ENCODE results near the gene STN1. TPM values are rescaled to one million over a fixed set of nuclear protein-coding genes. Genes with fewer than 3 reads are reported as not detected.

STN1 gene
- polyA plus RNA-seq, 1 of the 3 experiments (the other 2 are of a cell fraction) = 22.1 TPM

DNA sequence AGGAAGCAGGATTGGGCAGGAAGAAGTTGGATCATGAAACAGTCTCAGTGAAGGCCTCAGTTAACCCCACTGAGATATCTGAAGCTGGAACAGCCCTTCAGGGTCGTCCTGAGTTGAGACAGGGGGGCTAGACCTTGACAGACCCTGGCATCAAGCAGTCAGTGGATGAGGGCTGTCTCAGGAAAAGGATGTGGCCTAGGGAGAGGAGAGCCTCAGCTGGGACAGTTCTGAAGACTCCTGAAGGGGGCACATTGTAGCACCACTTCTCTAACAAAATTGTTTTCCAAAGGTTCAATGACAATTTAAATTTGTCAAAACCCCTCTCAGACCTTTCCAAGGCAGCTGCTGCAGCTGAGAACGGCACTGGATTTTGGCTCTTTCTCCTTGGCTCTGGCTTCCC is 33.2 kb upstream of the STN1 start:
- Histone ChIP-seq H4K20me1 (ENCODE audit: insufficient read depth) (no peaks in the 10 kb centered on the region), H3K4me2 (no peak overlapping the region), H2AFZ (ENCODE audit: low read depth) (no peak overlapping the region), H3K27ac (ENCODE audit: low read depth in 2 of 2, low read length in 1 of 2) (no peak overlapping the region), H3K4me3 (ENCODE audit: low read depth in 2 of 2, low read length in 1 of 2) (no peak overlapping the region), H3K4me1 (ENCODE audit: control insufficient read depth in 1 of 2, insufficient read depth in 2 of 2, low read depth in 1 of 2, low read length in 1 of 2) (no peaks in the 10 kb centered on the region), H3F3A (replicated peaks; ENCODE audit: insufficient read depth) (no peaks in the 10 kb centered on the region), H3K36me3 (replicated peaks in 1 of 2; ENCODE audit: control insufficient read depth in 1 of 2, insufficient read depth in 2 of 2, low read length in 1 of 2) (no peaks in the 10 kb centered on the region), H3K27me3 (ENCODE audit: insufficient read depth) (no peaks in the 10 kb centered on the region), H3K9ac (no peak overlapping the region), H3K9me2 (no peaks in the 10 kb centered on the region; the same call in 1 of the 2 replicates), H3K79me2 (ENCODE audit: insufficient read depth) (no peaks in the 10 kb centered on the region), H3K9me3 (0 out of 2 replicates have a peak, but pooled peaks cover 9% of the 10 kb centered on the region)
- POLR2A ChIA-PET = no interaction called here
- no peak for DNase-seq
- 33% methylated on average over 2 of the region's 2 CpGs for WGBS (ENCODE audit: low lambda C conversion rate)
- CTCF ChIA-PET = no interaction called here
- no peak for TF ChIP-seq RFX5 (IDR thresholded peaks at IDR 0.05; ENCODE audit: low read length)
- no peak for TF ChIP-seq TCF12 (IDR thresholded peaks at IDR 0.05)
- TF ChIP-seq YY1 (IDR thresholded peaks at IDR 0.05; ENCODE audit: low read depth) = no peak
- no peak for TF ChIP-seq ELF1 (IDR thresholded peaks at IDR 0.05)
- no peak for TF ChIP-seq JUND (IDR thresholded peaks at IDR 0.05)

DNA sequence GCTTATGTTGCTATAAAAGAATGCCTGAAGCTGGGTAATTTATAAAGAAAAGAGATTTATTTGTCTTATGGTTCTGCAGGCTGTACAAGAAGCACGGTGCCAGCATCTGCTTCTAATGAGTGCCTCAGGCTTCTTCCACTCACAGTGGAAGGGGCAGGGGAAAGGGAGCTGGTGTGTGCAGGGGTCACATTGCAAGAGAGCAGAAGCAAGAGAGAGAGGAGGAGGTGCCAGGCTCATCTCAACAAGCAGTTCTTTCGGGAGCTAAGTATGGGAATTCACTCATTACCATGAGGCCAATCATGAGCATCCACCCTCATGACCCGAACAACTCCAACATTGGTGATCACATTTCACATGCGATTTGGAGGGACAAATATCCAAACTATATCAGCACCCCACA is 31.7 kb upstream of the STN1 start:
- no peak overlapping the region for H3K4me3 ChIP-seq (ENCODE audit: low read depth in 2 of 2, low read length in 1 of 2)
- DNase-seq = no peak
- CTCF ChIA-PET = no interaction called here
- no peaks in the 10 kb centered on the region for H3K36me3 ChIP-seq (replicated peaks in 1 of 2; ENCODE audit: control insufficient read depth in 1 of 2, insufficient read depth in 2 of 2, low read length in 1 of 2)
- H3K9me3 ChIP-seq = 0 out of 2 replicates have a peak, but pooled peaks cover 9% of the 10 kb centered on the region
- no peak overlapping the region for H3K27ac ChIP-seq (ENCODE audit: low read depth in 2 of 2, low read length in 1 of 2)
- no peak overlapping the region for H2AFZ ChIP-seq (ENCODE audit: low read depth)
- no peaks in the 10 kb centered on the region for H3K27me3 ChIP-seq (ENCODE audit: insufficient read depth)
- H3K9me2 ChIP-seq = no peaks in the 10 kb centered on the region; the same call in 1 of the 2 replicates
- H3K4me1 ChIP-seq (ENCODE audit: control insufficient read depth in 1 of 2, insufficient read depth in 2 of 2, low read depth in 1 of 2, low read length in 1 of 2) = no peaks in the 10 kb centered on the region
- H3K4me2 ChIP-seq = no peak overlapping the region
- no peak overlapping the region for H3K9ac ChIP-seq
- WGBS (ENCODE audit: low lambda C conversion rate) = 80% methylated on average over 4 of the region's 4 CpGs
- POLR2A ChIA-PET = no interaction called here
- TF ChIP-seq MXI1 (IDR thresholded peaks at IDR 0.05; ENCODE audit: low read depth, low read length) (no peak), CHD2 (IDR thresholded peaks at IDR 0.05; ENCODE audit: low read length, partially characterized antibody) (no peak), MEF2A (IDR thresholded peaks at IDR 0.05; ENCODE audit: borderline replicate concordance, low read depth) (no peak)
- TF ChIP-seq, protein P1, sequence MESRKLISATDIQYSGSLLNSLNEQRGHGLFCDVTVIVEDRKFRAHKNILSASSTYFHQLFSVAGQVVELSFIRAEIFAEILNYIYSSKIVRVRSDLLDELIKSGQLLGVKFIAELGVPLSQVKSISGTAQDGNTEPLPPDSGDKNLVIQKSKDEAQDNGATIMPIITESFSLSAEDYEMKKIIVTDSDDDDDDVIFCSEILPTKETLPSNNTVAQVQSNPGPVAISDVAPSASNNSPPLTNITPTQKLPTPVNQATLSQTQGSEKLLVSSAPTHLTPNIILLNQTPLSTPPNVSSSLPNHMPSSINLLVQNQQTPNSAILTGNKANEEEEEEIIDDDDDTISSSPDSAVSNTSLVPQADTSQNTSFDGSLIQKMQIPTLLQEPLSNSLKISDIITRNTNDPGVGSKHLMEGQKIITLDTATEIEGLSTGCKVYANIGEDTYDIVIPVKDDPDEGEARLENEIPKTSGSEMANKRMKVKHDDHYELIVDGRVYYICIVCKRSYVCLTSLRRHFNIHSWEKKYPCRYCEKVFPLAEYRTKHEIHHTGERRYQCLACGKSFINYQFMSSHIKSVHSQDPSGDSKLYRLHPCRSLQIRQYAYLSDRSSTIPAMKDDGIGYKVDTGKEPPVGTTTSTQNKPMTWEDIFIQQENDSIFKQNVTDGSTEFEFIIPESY (IDR thresholded peaks at IDR 0.05; ENCODE audit: borderline replicate concordance, low read depth) = no peak
- H4K20me1 ChIP-seq (ENCODE audit: insufficient read depth) = no peaks in the 10 kb centered on the region
- H3K79me2 ChIP-seq (ENCODE audit: insufficient read depth) = no peaks in the 10 kb centered on the region
- H3F3A ChIP-seq (replicated peaks; ENCODE audit: insufficient read depth) = no peaks in the 10 kb centered on the region

DNA sequence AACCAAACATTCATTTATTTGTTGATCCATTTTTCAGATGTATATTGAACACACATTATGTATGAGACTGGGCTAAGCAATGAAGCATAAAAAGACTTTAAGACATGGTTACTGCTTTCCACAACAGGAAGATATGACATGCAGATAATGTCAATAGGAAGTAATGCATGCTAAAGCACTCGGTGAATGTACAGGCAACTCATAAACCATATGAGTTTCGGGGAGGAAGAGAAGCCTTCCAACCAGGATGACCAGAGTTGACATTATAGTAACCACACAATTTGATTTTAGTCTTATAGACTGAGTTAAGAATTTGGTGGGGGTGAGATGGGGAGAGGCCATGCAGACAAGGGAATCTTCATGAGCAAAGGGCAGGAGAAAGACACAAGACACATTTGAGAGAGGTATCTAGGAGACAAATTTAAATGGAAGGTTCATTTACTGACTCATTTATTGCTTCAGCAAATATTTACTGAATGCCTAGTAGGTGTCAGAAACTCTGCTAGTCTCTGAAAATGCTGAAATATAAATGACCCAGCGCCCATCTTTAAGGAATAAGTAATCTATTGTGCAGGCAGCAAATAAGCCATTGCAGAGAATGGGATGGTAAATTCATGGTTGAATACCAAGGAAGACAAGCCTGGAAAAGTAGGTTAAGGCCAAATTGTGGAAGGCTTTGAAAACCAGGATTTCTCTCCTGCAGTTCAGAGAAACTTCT is 30.0 kb upstream of the STN1 start:
- H3K4me3 ChIP-seq (ENCODE audit: low read depth in 2 of 2, low read length in 1 of 2) = no peak overlapping the region
- ChIA-PET POLR2A (no interaction called here), CTCF (no interaction called here)
- no peaks in the 10 kb centered on the region for H4K20me1 ChIP-seq (ENCODE audit: insufficient read depth)
- no peak overlapping the region for H3K4me2 ChIP-seq
- 73% methylated on average over 3 of the region's 3 CpGs for WGBS (ENCODE audit: low lambda C conversion rate)
- no peak overlapping the region for H3K27ac ChIP-seq (ENCODE audit: low read depth in 2 of 2, low read length in 1 of 2)
- H3K79me2 ChIP-seq (ENCODE audit: insufficient read depth) = no peaks in the 10 kb centered on the region
- H3K9me2 ChIP-seq = no peaks in the 10 kb centered on the region; the same call in 1 of the 2 replicates
- H3K27me3 ChIP-seq (ENCODE audit: insufficient read depth) = no peaks in the 10 kb centered on the region
- TF ChIP-seq, protein P2, sequence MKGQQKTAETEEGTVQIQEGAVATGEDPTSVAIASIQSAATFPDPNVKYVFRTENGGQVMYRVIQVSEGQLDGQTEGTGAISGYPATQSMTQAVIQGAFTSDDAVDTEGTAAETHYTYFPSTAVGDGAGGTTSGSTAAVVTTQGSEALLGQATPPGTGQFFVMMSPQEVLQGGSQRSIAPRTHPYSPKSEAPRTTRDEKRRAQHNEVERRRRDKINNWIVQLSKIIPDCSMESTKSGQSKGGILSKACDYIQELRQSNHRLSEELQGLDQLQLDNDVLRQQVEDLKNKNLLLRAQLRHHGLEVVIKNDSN (IDR thresholded peaks at IDR 0.05; ENCODE audit: borderline replicate concordance, low read depth) = no peak
- no peak for TF ChIP-seq ELF1 (IDR thresholded peaks at IDR 0.05)
- TF ChIP-seq, protein P3, sequence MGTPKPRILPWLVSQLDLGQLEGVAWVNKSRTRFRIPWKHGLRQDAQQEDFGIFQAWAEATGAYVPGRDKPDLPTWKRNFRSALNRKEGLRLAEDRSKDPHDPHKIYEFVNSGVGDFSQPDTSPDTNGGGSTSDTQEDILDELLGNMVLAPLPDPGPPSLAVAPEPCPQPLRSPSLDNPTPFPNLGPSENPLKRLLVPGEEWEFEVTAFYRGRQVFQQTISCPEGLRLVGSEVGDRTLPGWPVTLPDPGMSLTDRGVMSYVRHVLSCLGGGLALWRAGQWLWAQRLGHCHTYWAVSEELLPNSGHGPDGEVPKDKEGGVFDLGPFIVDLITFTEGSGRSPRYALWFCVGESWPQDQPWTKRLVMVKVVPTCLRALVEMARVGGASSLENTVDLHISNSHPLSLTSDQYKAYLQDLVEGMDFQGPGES (IDR thresholded peaks at IDR 0.05; ENCODE audit: low read depth, low read length) = no peak
- TF ChIP-seq NFIC (IDR thresholded peaks at IDR 0.05; ENCODE audit: borderline replicate concordance) = no peak
- TF ChIP-seq JUND (IDR thresholded peaks at IDR 0.05) = no peak
- TF ChIP-seq, protein P4, sequence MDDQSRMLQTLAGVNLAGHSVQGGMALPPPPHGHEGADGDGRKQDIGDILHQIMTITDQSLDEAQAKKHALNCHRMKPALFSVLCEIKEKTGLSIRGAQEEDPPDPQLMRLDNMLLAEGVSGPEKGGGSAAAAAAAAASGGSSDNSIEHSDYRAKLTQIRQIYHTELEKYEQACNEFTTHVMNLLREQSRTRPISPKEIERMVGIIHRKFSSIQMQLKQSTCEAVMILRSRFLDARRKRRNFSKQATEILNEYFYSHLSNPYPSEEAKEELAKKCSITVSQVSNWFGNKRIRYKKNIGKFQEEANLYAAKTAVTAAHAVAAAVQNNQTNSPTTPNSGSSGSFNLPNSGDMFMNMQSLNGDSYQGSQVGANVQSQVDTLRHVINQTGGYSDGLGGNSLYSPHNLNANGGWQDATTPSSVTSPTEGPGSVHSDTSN (IDR thresholded peaks at IDR 0.05) = no peak
- no peak for TF ChIP-seq TEAD4 (IDR thresholded peaks at IDR 0.05; ENCODE audit: borderline replicate concordance, insufficient read depth)
- no peak overlapping the region for H3K9ac ChIP-seq
- no peaks in the 10 kb centered on the region for H3F3A ChIP-seq (replicated peaks; ENCODE audit: insufficient read depth)
- no peak for DNase-seq
- H3K36me3 ChIP-seq (replicated peaks in 1 of 2; ENCODE audit: control insufficient read depth in 1 of 2, insufficient read depth in 2 of 2, low read length in 1 of 2) = no peaks in the 10 kb centered on the region
- no peaks in the 10 kb centered on the region for H3K9me3 ChIP-seq
- no peak overlapping the region for H2AFZ ChIP-seq (ENCODE audit: low read depth)
- no peaks in the 10 kb centered on the region for H3K4me1 ChIP-seq (ENCODE audit: control insufficient read depth in 1 of 2, insufficient read depth in 2 of 2, low read depth in 1 of 2, low read length in 1 of 2)
